Neural crest cell (in vitro differentiated cells): Measurements from ENCODE around the gene GALK1. TPM values are rescaled to one million over a fixed set of nuclear protein-coding genes. Genes with fewer than 3 reads are reported as not detected.

ENCODE experiments used
- DNase-seq: peaks from one replicate; pipeline ENCODE4 v3.0.0; 2021; ENCODE audit warnings: low read depth, mixed read lengths, low spot score
- H3K27ac Mint-ChIP-seq: one replicate; pipeline ENCODE4 v1.8.0; 2021; ENCODE audit warnings: mild to moderate bottlenecking, mixed read lengths; ENCODE audit not compliant: unreplicated experiment
- H3K27me3 Mint-ChIP-seq: 2 replicates; pipeline ENCODE4 v1.8.0; 2021; ENCODE audit warnings: low read depth, mild to moderate bottlenecking, mixed read lengths
- H3K36me3 Mint-ChIP-seq: 2 replicates; pipeline ENCODE4 v1.8.0; 2021; ENCODE audit warnings: low read depth, mild to moderate bottlenecking, mixed read lengths
- H3K4me1 Mint-ChIP-seq: 2 replicates; pipeline ENCODE4 v1.8.0; 2021; ENCODE audit warnings: mixed read lengths
- H3K4me3 Mint-ChIP-seq: one replicate; pipeline ENCODE4 v1.8.0; 2021; ENCODE audit warnings: mild to moderate bottlenecking, mixed read lengths
- H3K9me3 Mint-ChIP-seq: 2 replicates; pipeline ENCODE4 v1.8.0; 2021; ENCODE audit warnings: mixed read lengths
- total RNA-seq: library from RNA; stranded (reverse); gene quantifications from 2 replicates; pipeline ENCODE4 v1.2.1, GENCODE V29; 2021
- TF ChIP-seq, protein P1 (sequence below): fragments of 200-600 bp; sonication (generic); conservative IDR thresholded peaks from 2 replicates; pipeline ENCODE4 v1.5.0; 2021; ENCODE audit warnings: antibody characterized with exemption, mild to moderate bottlenecking

The GALK1 gene
- total RNA-seq, 1 donor from 2014 or later = 13.1 TPM

DNA sequence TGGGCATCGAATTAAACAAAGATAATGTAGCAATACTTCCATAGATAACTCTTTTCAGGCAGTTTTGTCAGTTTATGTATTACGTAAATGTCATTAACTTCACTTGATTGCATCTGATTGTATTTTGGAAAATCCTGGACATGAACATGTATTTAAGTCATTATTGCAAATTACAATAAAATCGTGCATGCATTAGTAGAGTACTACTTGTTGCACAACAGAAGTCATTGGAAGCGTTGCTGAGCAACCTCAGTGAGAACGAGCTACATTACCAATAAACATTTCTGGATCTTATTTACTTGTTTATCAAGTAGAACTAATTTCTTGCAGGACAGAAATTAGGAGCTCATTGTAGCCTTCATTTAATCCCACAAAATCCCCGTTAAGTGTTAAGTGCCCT is 26.3 kb upstream of the GALK1 start:
- H3K4me1 Mint-ChIP-seq = peaks cover 18% of the 10 kb centered on the region

DNA sequence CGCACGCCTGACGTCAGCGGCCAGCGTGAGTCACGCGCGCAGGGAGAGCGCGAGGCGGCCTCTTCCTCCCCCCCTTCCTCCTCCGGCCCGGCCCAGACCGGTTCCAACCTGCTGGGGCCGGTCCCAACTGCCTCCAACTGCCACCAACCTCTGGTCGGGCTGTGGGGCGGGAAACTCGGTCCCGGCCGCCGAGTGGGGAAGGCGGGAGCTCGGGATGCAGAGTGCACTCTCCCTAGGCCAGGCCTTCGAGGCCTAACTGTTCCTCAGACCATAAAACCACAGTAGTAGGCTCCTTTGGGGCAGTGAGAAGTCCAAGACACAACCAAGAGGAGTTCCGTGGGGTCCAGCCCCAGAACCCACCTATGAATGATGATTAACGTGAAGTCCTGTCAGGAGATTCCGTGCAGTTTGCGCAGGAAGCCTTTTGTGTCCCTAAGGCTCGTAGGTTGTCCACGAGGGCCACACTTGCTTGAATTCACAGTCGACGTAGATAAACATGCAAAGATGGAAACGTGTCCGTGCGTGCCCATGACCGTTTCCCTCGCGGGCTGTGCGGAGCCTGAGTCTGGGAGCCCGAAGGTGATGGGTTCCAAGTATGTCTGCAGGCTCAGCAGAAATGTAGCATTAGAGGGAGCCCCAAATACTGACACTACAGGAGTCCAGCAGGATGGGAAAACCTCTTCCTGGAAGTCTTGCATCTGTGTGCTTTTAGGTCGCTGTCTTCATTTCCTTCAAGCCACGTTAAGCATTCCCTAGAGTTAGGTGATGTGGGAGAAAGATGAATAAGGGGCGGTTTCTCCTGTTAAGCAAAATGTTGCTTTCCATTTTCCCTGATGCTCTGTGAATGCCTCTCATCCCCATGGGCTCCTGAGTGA is 20.3 kb upstream of the GALK1 start:
- peak overlapping the region; percentile 100 for H3K27ac Mint-ChIP-seq
- no peaks in the 10 kb centered on the region for H3K9me3 Mint-ChIP-seq
- peak overlapping the region; percentile 97 for H3K4me3 Mint-ChIP-seq
- peaks cover 44% of the 10 kb centered on the region for H3K4me1 Mint-ChIP-seq
- H3K27me3 Mint-ChIP-seq = no peaks in the 10 kb centered on the region
- TF ChIP-seq, protein P1, sequence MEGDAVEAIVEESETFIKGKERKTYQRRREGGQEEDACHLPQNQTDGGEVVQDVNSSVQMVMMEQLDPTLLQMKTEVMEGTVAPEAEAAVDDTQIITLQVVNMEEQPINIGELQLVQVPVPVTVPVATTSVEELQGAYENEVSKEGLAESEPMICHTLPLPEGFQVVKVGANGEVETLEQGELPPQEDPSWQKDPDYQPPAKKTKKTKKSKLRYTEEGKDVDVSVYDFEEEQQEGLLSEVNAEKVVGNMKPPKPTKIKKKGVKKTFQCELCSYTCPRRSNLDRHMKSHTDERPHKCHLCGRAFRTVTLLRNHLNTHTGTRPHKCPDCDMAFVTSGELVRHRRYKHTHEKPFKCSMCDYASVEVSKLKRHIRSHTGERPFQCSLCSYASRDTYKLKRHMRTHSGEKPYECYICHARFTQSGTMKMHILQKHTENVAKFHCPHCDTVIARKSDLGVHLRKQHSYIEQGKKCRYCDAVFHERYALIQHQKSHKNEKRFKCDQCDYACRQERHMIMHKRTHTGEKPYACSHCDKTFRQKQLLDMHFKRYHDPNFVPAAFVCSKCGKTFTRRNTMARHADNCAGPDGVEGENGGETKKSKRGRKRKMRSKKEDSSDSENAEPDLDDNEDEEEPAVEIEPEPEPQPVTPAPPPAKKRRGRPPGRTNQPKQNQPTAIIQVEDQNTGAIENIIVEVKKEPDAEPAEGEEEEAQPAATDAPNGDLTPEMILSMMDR = no peak
- H3K36me3 Mint-ChIP-seq = peaks cover 6% of the 10 kb centered on the region
- peak; percentile 80 for DNase-seq

More for the DNA sequence above, 26.3 kb upstream of the GALK1 start:
- TF ChIP-seq, protein P1 = no peak
- DNase-seq = no peak
- Mint-ChIP-seq H3K27me3 (no peaks in the 10 kb centered on the region), H3K36me3 (peaks cover 6% of the 10 kb centered on the region), H3K27ac (no peak overlapping the region), H3K9me3 (no peaks in the 10 kb centered on the region), H3K4me3 (peak overlapping the region; percentile 14)

DNA sequence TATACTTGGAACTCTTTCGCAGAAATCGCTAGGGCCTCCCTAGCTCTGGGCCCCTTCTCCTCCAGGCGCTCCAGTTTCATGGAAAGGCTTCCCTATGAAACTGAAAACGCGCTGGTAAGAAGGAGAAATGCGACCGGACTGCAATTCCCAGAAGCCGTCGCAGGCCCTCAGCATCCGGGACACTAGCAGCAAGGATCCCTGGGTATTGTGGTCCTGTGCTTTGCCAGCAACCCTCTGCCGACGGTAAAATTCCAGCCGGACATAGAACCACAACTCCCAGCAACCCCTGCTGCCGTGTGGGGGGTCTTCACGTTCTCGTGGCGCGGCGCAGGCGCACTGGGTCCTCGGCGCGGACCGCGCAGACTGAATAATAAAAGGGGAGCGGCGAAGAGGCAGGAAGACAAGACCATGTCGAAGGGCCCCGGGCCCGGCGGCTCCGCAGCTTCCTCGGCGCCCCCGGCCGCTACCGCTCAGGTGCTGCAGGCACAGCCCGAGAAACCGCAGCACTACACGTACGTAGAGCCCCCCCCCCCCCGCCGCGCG is 19.6 kb upstream of the GALK1 start, which contains the start of gene UNK:
UNK (plus strand) TSS at position 334 of the 543 bp plus-strand sequence; CDS start at position 409, 75 bp downstream.
- H3K9me3 Mint-ChIP-seq = peaks cover 3% of the 10 kb centered on the region
- peak within 1 kb of the TSS; percentile 100 for H3K27ac Mint-ChIP-seq
- DNase-seq = peak; percentile 92
- peak within 1 kb of the TSS; percentile 97 for H3K4me3 Mint-ChIP-seq
- peaks cover 10% of the 10 kb centered on the region for H3K36me3 Mint-ChIP-seq
- TF ChIP-seq, protein P1 = no peak
- H3K27me3 Mint-ChIP-seq = peaks cover 4% of the 10 kb centered on the region
- peaks cover 51% of the 10 kb centered on the region for H3K4me1 Mint-ChIP-seq

DNA sequence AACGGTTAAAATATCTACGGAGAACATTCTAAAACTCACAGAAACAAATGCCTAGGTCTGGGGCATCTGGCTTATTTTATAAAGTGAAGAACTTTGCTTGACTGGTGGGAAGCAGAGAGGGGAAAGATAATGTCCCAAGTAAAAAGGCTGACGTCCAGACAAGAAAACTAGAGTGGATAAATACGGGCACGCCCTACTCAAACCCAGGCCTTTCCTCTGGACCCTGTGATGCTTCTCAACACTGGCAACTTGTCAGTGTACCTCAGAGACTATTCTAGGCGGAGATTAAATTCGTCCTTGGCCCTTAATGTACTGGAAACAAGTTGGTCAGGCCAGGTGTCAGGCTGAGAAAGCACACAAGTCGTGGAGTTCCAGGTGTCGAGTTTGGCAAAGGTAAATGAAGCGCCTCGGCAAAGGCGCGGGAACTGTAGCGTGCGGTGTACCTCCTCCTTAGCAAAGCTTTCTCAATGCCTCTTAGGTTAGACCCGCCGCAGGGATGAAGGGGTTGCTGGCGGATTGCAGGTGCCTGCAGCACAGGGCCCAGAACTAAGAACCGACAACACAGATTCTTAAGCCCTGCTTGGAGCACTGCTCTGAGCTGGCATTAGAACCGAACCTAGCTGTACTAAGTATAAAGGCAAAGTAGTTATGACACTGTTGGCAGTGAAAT is 18.9 kb upstream of the GALK1 start:
- H3K4me1 Mint-ChIP-seq = peaks cover 51% of the 10 kb centered on the region
- peaks cover 3% of the 10 kb centered on the region for H3K9me3 Mint-ChIP-seq
- peak overlapping the region; percentile 89 for H3K27ac Mint-ChIP-seq
- peaks cover 11% of the 10 kb centered on the region for H3K36me3 Mint-ChIP-seq
- H3K27me3 Mint-ChIP-seq = peaks cover 4% of the 10 kb centered on the region
- H3K4me3 Mint-ChIP-seq = peak overlapping the region; percentile 97
- no peak for DNase-seq
- TF ChIP-seq, protein P1 = no peak

DNA sequence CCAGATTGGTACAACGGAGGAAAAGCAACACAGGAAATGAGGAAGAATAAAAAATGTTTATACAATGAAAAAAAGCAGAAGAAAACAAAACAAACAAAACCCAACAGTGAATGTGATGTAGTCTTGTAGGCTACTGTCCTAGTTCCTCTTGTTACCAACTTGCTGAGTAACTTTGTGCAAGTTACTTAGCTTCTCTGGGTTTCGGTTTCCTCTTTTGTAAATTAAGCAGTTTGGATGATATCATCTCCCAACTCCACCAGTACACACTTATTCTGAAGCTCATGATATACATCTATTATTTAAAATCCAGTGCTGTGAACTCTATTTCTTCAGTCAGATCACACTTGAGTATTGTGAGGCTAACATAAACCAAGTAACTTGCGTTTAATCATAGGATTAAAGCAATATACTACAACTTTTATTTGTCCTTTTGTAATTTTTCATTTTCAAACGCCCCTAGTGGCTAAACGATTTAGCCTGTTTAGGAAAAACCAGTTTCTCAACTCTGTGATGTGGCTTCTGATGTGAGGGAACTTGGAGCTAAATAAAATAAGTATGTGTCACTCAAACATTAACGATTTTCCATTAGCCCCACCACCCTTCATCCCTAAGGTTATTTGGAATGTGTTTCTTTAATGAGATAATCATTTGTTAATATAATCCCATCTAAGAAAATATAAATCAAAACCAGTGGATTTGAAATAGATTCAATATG is 18.2 kb upstream of the GALK1 start:
- Mint-ChIP-seq H3K27ac (no peak overlapping the region), H3K4me3 (peak overlapping the region; percentile 97), H3K36me3 (peaks cover 17% of the 10 kb centered on the region), H3K9me3 (peaks cover 3% of the 10 kb centered on the region), H3K27me3 (peaks cover 4% of the 10 kb centered on the region), H3K4me1 (peaks cover 52% of the 10 kb centered on the region)
- TF ChIP-seq, protein P1 = peak; percentile 79
- DNase-seq = no peak
